MV-4-11 (cell line): ENCODE measurements around the gene SLC25A41.

Experiments used
- DNase-seq: peaks from one replicate; lab custom pipeline; 2025; lab: John Stamatoyannopoulos, UW

Gene SLC25A41

DNA sequence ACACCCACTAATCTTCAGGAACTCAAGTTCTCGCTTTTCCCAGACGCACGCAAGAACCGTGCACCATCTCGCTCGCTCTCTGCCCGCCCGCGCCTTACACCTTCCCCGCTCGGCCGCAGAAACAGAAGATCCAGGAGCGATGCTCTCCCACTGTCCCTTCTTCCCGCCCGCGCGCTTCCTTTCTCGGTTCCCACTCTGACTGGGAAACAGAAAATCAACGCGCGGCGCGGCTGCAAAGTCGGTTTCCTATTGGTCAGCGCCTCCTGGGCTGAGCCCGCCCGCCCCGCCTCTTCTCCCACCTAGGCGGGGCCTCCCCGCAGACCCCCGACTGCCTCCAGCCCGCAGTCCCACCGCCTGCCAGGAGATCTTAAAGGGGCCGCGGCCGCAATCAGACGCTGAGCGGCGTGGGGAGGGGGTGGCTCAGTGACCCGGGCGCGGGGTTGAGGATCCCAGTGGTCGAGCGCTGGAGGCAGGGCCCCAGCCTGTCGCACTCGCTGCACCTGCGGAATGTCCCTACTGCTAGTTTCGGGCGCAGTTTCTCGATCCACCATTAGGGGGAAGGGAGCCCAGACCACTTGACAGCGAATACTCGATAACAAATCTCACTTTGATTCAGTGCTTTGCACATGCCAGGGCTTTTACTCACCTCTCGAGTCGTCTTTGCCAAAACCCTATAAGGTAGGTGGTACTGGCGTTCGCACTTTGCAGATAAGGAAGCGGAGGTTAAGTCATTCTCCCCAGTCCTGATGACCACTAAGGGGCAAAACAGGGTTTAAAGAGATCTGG is 26.7 kb upstream of the SLC25A41 start:
- DNase-seq, result peak; percentile 99

DNA sequence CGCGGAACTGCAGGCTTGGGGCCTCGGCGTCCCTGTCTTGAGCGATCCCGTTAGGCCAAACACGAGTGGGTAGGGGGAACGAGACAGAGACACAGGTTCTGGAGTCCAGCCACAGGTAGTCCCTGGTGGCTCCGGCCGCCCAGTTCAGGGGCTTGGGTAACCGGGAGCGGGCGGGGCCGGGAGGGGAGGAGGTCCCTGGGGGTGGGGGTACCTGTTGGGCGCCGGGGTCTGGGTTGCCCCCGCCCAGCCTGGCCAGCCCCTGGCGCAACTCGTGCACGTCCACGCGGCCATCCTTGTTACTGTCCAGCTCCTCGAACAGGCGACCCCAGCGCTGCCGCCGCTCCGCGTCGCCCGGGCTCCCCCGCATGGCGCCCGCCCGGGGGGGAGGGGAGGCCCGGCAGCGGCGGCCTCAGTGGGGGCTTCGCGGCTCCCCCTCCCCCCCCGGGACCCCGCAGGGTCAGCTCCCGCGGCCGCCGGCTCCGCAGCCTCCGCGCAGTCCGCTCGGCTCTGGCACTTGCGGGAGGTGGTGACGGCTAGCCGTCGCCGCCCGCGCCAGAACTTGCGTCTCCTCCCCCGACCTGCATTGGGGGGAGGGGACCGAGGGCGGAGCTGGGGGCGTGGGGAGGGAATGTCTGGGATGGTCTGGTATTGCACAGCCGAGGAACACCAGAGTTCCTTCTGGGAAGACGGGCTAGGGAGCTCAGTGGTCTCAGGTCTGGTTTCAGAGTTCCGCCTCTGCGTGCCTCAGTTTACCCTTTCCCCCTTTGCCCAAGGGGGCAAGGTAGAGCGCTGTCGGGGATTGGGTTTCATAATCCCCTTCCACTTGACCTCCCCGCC is 25.9 kb upstream of the SLC25A41 start, which contains the start of gene SLC25A23:
SLC25A23 (minus strand) TSS at position 531 of the 837 bp plus-strand sequence; CDS start at position 367, 164 bp downstream.
- DNase-seq, result peak; percentile 36

DNA sequence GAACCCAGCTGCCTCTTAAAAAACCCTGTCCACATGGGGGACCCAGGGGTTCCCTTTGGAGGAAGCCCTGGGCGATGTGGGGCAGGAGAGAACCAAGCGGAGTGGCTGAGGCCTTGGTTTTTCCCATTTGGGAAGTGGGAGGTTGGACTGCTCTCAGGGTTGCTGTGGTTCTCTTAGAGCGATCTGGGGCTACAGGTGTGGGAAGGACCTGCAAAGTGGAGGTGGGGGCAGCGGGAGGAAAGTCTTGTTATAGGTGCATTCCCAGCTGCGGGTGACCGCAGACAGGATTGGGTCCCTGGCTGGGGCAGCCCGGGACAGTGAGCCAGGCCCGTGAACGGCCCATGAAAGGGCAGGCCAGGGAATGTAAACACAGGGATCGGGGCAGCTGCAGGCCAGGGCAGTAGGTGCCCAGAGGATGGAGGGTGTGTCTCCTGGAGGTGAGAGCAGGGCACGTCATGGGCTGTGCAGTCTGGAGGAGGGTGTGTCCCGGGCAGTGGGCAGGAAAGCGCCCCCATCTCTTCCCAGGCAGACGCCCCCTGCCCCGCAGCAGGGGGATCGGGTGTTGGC is 25.2 kb upstream of the SLC25A41 start:
- DNase-seq, result no peak

DNA sequence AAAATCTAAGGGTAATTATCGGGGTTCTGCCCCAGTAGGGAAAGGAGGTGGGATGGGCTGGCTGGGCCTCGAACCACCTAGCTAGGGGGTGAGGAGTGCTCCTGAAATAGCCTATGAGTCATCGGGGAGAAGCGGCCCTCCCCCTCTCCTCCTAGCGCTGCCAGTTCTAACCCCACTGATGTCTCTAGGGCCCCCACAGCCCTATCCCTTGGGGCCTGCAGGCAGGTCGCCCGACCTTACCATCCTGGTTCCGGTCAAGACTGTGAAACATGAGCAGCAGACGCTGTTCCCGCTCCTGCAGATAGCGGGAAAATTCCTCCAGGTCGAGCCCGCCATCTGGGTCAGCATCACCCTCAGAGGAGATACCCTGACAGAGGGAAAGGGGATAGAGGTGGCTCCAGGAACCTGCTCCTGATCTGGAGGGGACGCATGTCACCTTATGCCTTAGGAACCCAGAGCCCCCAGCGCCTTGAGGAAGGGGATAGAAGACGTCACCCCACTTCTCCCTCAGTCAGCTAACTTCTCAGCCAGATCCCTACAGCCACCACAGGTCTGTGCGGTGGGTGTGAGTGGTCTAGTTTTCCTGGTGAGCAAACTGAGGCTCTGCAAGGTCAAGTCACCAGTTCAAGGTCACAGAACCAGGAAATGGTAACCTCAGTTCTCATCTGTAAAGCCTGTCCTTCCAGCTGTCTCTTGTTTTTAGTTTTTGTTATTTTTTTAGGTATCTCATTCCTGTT is 24.6 kb upstream of the SLC25A41 start:
- DNase-seq, result peak; percentile 13

DNA sequence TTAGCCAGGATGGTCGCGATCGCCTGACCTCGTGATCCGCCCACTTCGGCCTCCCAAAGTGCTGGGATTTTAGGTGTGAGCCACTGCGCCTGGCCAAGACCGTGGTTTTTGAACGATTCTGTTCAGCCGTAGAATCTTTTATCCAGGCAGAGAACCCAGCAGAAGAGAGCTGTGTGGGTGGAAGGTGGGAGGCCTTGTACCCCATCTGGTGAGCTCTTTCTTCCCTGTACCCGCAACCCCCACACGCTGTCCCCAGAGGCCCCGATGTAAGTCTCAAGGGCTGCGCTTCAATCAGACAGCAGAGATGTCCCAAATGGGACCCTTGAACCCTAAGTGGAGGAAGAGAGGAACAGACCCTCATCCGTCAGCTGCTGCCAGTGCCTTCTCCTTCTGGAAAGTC is 22.4 kb upstream of the SLC25A41 start:
- no peak for DNase-seq

DNA sequence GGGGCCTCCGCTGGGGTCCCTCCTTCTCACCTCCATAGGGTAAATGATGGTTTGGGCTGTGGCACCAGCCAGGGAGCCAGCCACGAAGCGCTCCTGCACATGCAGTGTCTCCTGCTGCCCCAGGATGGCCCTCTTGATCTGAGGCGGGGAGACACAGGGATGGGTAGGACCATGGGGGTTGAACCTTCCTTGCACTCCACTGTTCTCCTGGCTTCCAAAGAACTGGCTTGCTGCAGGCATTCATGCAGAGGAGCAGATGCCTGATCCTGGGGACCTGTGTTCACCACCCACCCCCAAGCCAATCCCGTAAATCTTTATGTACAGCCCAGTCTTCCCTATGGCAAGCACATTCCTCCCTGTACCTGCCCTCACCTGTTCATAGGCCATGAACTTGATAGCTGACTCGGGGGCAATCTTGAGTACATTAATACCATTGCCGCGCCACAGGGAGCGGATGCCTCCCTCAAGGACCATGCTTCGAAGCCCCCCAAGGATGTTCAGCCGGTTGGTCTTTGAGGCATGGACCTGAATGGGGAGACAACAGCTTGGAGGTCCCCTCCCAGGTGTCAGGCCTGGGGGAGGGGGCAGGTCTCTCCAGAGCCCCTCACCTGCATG is 20.5 kb upstream of the SLC25A41 start:
- no peak for DNase-seq

DNA sequence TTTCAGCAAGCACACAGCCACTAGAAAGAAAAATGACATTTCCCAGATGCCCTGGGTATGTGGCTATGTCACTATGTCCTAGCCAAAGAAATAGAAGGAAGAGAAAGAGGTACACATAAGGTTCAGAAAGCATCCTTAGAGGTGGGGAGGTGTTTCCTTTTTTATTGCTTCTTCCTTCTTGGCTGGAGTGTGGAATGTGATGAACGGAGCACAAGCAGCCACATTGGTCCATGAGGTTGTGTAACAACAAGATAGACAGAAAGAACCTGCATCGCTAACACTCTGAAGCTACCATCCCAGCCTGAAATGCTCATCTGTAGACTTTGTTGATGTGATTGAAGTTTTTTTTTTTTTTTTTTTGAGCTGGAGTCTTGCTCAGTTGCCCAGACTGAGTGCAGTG is 19.3 kb upstream of the SLC25A41 start:
- no peak for DNase-seq

DNA sequence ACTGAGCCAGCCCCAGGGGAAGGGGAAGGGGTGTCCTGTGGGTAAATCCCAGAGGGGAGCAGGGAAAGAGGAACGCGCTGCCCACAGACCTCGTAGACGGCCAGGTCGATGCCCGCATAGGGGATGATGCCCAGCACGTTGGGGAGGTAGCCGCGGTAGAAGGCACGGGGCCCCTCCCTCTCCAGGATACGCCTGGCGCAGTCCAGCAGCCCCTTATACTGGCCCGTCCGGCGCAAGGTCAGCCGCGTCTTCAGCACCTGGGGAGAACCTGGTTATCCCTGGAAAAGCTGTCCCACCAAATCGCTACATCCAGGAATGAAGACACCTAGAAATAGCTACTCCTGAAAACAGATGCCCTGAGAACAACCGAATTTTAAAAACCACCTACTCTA is 18.7 kb upstream of the SLC25A41 start:
- DNase-seq, result no peak

DNA sequence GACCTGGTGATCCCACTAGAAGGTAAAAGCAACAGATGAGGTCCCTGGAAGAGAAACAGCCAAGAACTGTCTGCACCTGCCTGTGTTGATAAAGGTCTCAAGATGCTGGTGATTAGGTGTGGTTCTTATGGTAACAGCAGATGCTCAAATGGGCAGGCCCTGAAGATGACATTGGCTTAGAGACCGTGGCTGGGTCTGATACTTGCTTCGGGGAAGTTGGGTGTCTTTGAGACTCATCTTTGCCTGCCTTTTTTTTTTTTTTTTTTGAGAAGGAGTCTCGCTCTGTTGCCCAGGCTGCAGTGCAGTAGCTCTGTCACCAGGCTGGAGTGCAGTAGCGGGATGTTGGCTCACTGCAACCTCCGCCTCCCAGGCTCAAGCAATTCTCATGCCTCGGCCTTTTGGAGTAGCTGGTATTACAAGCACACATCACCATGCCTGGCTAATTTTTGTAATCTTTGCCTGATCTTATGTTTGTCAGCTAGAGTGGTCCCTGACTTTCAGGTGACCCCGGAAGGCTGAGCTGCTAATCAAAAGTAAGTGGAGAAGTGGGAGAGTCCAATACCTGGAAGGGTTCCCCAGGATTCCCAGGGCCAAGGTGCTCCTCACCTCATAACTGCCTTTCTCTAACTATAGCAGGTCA is 18.1 kb upstream of the SLC25A41 start:
- no peak for DNase-seq

DNA sequence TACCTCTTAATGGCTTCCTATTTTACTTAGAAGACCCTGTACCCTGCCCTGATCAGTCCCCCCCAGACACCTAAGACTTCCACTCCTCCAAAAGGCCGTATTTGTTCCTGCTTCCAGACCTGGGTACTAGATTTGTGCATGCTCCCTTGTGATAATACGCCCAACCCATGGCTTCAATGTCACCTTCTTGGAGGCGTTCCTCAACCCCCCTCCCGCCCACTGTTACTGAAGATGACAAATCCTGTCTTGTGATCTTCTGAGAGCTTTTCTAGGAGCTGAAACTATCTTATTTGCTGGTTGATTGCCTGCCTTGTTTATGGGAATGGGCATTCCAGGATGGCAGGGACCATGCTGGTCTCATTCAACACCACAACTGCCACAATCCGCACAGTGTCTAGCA is 16.6 kb upstream of the SLC25A41 start:
- DNase-seq, result no peak

DNA sequence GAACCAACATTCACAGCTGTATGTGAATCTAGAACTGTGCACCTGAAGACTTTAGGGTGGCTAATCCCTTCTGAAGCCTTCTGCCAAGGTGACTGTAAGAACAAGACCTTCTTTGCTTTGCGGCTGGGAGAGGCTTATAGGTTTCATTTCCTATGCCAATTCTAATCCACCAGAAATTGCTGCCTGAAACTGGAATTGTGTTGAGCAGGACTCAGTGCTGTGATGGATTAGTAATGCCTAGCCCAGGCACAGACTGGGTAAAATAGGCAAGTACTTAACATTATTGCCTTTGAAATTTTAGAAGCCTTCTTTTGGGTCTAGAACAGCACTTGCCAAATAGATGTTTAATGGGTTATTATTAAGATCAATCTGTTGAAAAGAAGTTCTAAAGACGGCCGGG is 14.5 kb upstream of the SLC25A41 start:
- DNase-seq, result no peak

DNA sequence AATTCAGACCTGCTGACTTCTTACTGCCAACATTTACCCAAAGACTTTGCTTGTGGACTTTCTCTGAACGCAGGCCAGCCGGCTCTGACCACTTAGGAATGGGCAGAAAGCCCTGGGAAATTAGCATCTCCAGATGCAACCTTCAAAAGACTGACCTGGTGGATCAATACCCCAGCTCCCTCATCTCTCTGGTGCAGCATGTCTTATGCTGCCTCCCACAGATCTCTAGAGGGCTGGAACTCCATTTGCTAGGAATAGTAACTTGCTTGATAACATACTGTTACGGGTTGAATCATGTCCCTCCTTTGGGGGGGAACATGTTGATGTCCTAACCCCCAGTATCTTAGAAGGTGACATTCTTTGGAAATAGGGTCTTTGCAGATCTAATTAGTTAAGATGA is 12.9 kb upstream of the SLC25A41 start:
- DNase-seq, result no peak

DNA sequence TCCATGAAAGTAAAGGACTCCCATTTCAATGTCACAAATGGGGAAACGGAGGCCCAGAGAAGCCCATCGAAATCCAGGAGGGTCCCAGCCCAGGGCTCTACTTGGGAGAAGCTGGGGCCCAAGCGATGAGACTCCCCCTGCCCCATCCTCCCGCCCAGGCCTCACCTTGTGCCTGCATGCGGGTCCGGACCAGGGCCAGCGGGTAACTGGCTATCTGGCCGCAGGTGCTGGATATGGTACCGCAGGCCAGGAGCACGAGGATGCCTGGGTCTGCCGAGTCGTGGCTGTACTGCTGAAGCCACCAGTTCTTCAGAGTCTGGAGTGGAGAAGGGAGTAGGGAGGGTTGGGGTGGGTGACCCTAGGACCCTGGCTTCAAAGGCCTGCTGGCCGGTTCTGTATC is 10.4 kb upstream of the SLC25A41 start:
- DNase-seq, result no peak

DNA sequence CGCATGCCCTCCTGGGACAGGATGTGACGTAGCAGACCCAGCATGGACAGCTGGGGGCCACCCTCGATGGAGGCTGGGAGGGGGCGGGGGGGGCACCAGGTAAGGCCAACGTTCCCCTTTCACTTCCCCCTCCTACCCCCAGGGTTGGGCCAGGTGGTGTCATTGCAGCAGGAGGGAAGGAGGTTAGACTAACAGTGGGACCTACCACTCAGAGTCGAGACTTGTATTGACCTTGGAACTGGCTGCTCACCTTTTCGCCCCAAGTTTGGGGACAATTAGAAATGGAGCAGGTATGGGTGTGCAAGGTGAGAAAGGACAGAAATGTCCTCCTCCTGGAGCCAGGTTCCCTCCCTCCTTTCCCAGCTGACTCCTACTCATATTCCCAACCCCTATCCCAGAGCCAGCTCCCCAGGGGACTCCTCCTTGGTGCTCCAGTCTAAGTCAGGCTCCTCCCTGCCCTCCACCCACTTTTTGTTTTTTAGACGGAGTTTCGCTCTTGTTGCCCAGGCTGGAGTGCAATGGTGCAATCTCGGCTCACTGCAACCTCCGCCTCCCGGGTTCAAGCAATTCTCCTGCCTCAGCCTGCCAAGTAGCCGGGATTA is 8.6 kb upstream of the SLC25A41 start:
- no peak for DNase-seq

DNA sequence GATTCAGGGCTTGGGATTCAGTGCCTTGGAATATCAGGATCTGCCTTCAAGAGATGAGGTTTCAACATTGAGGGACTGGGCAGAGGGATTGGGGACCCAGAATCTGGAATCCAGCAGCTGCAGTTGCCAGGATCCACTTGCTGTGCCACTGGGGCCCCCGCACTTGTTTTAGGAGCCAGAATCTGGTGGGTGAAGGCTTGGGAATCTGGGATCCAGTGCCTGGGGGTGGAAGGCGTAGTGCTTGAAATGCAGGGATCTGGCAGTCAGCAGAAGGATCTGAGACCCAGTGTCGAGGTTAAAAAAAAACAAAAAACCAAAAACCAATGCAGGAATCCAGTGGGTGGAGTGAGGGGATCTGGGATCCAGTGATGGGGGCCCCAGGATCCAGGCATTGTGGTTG is 7.3 kb upstream of the SLC25A41 start:
- no peak for DNase-seq

DNA sequence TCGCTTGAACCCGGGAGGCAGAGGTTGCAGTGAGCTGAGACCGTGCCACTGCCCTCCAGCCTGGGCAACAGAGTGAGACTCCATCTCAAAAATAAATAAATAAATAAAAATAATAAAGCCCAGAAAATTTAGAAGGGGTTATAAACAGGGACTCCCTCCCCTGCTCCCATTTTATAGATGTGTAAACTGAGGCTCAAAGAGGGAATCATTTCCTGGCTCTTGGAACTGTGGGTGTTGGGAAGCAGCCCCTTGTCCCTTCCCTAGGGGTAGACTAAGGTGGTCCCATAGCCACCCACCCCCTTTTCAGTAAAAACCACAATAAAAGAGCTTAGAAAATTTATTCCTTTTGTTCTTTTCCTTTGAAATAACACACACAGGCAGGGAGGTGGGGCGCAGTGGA is 6.2 kb upstream of the SLC25A41 start:
- DNase-seq, result no peak

DNA sequence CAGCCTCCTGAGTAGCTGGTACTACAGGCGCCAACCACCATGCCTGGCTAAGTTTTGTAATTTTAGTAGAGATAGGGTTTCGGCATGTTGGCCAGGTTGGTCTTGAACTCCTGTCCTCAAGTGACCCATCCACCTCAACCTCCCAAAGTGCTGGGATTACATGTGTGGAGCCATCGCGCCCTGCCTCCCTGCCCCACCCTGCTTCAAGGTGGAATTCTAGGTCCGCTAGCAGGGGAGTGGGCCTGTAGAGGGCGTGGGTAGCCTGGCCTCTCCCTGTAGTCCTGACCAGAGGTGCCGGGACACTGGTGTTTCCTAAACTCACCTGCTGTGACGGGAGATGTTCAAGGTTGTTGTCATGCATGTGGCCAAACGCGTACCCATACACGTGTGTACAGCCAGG is 398 bp downstream of the SLC25A41 start:
- DNase-seq, result no peak

DNA sequence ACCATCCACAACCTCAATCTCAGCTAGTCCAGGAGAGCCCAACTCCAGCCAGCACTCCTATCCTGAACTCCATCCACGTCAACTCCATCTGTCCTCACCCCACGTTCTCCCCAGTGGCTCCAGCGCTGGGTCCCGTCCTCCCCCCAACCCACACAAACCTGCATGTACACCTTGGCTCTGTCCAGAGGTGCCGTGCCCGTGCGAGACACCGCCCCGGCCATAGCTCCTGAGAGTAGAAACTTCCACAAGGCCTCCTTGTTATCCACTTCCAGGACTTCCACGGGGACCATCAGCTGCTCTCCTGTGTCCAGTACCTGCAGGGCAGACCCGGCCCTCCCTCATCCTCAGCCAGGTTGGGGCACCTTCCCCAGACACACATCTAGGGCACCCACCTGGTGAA is 1.7 kb downstream of the SLC25A41 start:
- DNase-seq, result no peak

DNA sequence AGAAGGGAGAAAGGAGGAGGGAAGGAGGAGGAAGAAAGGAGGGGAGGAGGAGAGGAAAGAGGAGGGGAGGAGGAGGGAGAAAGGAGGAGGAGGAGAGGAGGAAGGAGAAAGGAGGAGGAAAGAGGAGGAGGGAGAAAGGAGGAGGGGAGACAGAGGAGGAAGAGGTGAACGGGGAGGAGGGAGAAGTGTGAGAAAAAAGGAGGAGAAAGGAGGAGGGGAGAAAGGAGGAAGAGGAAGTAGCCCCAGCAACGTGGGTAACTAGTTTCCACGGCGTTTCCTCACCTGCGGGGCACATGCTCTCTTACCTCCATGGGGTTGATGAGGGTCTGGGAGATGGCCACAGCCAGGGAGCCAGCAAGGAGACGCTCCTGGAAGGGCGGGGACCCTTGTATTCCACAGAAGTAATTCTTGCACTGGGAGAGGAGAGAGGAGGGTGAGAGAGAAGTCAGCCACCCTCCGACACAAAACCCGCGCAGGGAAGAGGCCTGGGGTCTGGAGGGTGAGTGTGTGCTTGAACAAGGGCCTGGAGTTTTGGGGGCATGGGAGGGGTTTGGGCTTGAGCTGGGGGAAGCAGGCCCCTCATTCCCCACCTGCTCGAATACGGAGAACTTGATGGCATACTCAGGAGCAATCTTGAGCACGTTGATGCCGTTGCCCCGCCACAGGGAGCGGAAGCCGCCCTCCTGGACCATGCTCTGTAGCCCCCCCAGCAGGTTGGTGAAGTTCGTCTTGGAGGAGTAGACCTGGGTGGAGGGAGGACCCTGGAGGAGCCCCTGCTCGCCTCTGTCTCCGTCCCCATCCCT is 3.9 kb downstream of the SLC25A41 start:
- peak; percentile 49 for DNase-seq
